Gastroesophageal sphincter (tissue), 3 donors: ENCODE data around the gene SPPL3.

Experiments
- POLR2A ChIP-seq, 2 donors: fragments of 450-650 bp; IDR thresholded peaks; one replicate each; pipeline ENCODE4 v1.6.1; 2017; ENCODE audit warnings: antibody characterized with exemption in 2 of 2, mild to moderate bottlenecking in 2 of 2, moderate library complexity in 1 of 2
- POLR2AphosphoS5 ChIP-seq: sonication (generic); formaldehyde crosslinking; IDR thresholded peaks from one replicate; pipeline ENCODE4 v1.6.1; 2017; ENCODE audit warnings: antibody characterized with exemption
- TF ChIP-seq, protein P1 (sequence below), 4 experiments: fragments of 200-600 bp in 2 of 4; fragments of 450-650 bp in 2 of 4; sonication (generic) in 1 of 4; IDR thresholded peaks; one replicate each; pipeline ENCODE4 v1.5.1; 2017 to 2019; ENCODE audit warnings: antibody characterized with exemption in 4 of 4, mild to moderate bottlenecking in 2 of 4, moderate library complexity in 2 of 4

- TF ChIP-seq POLR2A (IDR thresholded peaks at IDR 0.05) (no peak), POLR2AphosphoS5 (no peak)
- TF ChIP-seq, protein P1, sequence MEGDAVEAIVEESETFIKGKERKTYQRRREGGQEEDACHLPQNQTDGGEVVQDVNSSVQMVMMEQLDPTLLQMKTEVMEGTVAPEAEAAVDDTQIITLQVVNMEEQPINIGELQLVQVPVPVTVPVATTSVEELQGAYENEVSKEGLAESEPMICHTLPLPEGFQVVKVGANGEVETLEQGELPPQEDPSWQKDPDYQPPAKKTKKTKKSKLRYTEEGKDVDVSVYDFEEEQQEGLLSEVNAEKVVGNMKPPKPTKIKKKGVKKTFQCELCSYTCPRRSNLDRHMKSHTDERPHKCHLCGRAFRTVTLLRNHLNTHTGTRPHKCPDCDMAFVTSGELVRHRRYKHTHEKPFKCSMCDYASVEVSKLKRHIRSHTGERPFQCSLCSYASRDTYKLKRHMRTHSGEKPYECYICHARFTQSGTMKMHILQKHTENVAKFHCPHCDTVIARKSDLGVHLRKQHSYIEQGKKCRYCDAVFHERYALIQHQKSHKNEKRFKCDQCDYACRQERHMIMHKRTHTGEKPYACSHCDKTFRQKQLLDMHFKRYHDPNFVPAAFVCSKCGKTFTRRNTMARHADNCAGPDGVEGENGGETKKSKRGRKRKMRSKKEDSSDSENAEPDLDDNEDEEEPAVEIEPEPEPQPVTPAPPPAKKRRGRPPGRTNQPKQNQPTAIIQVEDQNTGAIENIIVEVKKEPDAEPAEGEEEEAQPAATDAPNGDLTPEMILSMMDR (IDR thresholded peaks at IDR 0.05), result no peak
Observed at GRCh38 chr12:120925740-120926563, 21.8 kb upstream of the SPPL3 start.
